Muscle layer of colon (tissue), 2 donors: Measurements from ENCODE around the gene NPFF.

Experiments used
- H3K27ac ChIP-seq: one replicate; pipeline ENCODE4 v1.7.0; 2013; ENCODE audit warnings: low read depth, mild to moderate bottlenecking, low read length, moderate library complexity
- H3K27me3 ChIP-seq, 2 donors: one replicate each; pipeline ENCODE4 v1.7.0; 2013; ENCODE audit warnings: low read length in 2 of 2, mild to moderate bottlenecking in 2 of 2; ENCODE audit not compliant: insufficient read depth in 2 of 2, control insufficient read depth in 1 of 2
- H3K36me3 ChIP-seq: one replicate; pipeline ENCODE4 v1.7.0; 2013; ENCODE audit warnings: mild to moderate bottlenecking, low read length; ENCODE audit not compliant: insufficient read depth
- H3K4me1 ChIP-seq: one replicate; pipeline ENCODE4 v1.7.0; 2013; ENCODE audit warnings: mild to moderate bottlenecking, low read length; ENCODE audit not compliant: insufficient read depth
- H3K4me3 ChIP-seq, 2 donors: one replicate each; pipeline ENCODE4 v1.7.0; 2013; ENCODE audit warnings: low read length in 2 of 2, low read depth in 1 of 2, mild to moderate bottlenecking in 1 of 2, moderate library complexity in 1 of 2
- H3K9ac ChIP-seq: one replicate; pipeline ENCODE4 v1.7.0; 2013; ENCODE audit warnings: low read length
- H3K9me3 ChIP-seq: one replicate; pipeline ENCODE4 v1.7.0; 2013; ENCODE audit warnings: mild to moderate bottlenecking, low read length
- donor health status: abdominal sarcoma.
- donor health status: Adenocarcinoma of cecum.

The NPFF gene

GRCh38 chr12:53510181-53510812, 3.0 kb upstream of the NPFF start:
- no peak overlapping the region for H3K27ac ChIP-seq
- H3K27me3 ChIP-seq = no peaks in the 10 kb centered on the region
- no peak overlapping the region for H3K4me3 ChIP-seq
- H3K9ac ChIP-seq = no peak overlapping the region
- H3K4me1 ChIP-seq = peaks cover 7% of the 10 kb centered on the region
- peaks cover 67% of the 10 kb centered on the region for H3K36me3 ChIP-seq
- H3K9me3 ChIP-seq = no peaks in the 10 kb centered on the region

GRCh38 chr12:53508534-53509170, 1.4 kb upstream of the NPFF start:
- Histone ChIP-seq H3K9ac (no peak overlapping the region), H3K4me1 (peaks cover 7% of the 10 kb centered on the region), H3K4me3 (no peak overlapping the region), H3K9me3 (no peaks in the 10 kb centered on the region), H3K27me3 (no peaks in the 10 kb centered on the region), H3K27ac (no peak overlapping the region), H3K36me3 (peaks cover 56% of the 10 kb centered on the region)

- Histone ChIP-seq H3K27me3 (no peaks in the 10 kb centered on the region), H3K36me3 (peaks cover 45% of the 10 kb centered on the region), H3K4me1 (peaks cover 8% of the 10 kb centered on the region), H3K27ac (no peak overlapping the region), H3K9me3 (no peaks in the 10 kb centered on the region), H3K4me3 (no peak overlapping the region), H3K9ac (no peak overlapping the region)
Measured at GRCh38 chr12:53507603-53507885, 260 bp upstream of the NPFF start.

GRCh38 chr12:53506450-53506785, 866 bp downstream of the NPFF start:
- no peak overlapping the region for H3K9ac ChIP-seq
- no peaks in the 10 kb centered on the region for H3K27me3 ChIP-seq
- peaks cover 19% of the 10 kb centered on the region for H3K4me1 ChIP-seq
- no peaks in the 10 kb centered on the region for H3K9me3 ChIP-seq
- peaks cover 33% of the 10 kb centered on the region for H3K36me3 ChIP-seq
- no peak overlapping the region for H3K4me3 ChIP-seq
- no peak overlapping the region for H3K27ac ChIP-seq

- no peak overlapping the region for H3K4me3 ChIP-seq
- no peaks in the 10 kb centered on the region for H3K9me3 ChIP-seq
- peaks cover 19% of the 10 kb centered on the region for H3K4me1 ChIP-seq
- no peaks in the 10 kb centered on the region for H3K27me3 ChIP-seq
- H3K27ac ChIP-seq = no peak overlapping the region
- H3K9ac ChIP-seq = no peak overlapping the region
- peaks cover 30% of the 10 kb centered on the region for H3K36me3 ChIP-seq
Measured at GRCh38 chr12:53505555-53506449, 1.5 kb downstream of the NPFF start.

- Histone ChIP-seq H3K9me3 (no peaks in the 10 kb centered on the region), H3K4me3 (no peak overlapping the region), H3K4me1 (peaks cover 22% of the 10 kb centered on the region), H3K9ac (no peak overlapping the region), H3K36me3 (peaks cover 24% of the 10 kb centered on the region), H3K27me3 (no peaks in the 10 kb centered on the region), H3K27ac (no peak overlapping the region)
Measured at GRCh38 chr12:53505086-53505485, 2.2 kb downstream of the NPFF start.

GRCh38 chr12:53504004-53504920, 3.0 kb downstream of the NPFF start:
- no peak overlapping the region for H3K4me3 ChIP-seq
- H3K27ac ChIP-seq = no peak overlapping the region
- H3K4me1 ChIP-seq = peaks cover 27% of the 10 kb centered on the region
- no peaks in the 10 kb centered on the region for H3K9me3 ChIP-seq
- peaks cover 24% of the 10 kb centered on the region for H3K36me3 ChIP-seq
- H3K27me3 ChIP-seq = no peaks in the 10 kb centered on the region
- H3K9ac ChIP-seq = no peak overlapping the region

- Histone ChIP-seq H3K27me3 (no peaks in the 10 kb centered on the region), H3K36me3 (peaks cover 24% of the 10 kb centered on the region), H3K9me3 (no peaks in the 10 kb centered on the region), H3K4me3 (no peak overlapping the region), H3K9ac (no peak overlapping the region), H3K4me1 (peaks cover 28% of the 10 kb centered on the region), H3K27ac (no peak overlapping the region)
Measured at GRCh38 chr12:53502983-53503728, 4.1 kb downstream of the NPFF start.

GRCh38 chr12:53502331-53502730, 5.0 kb downstream of the NPFF start:
- Histone ChIP-seq H3K27me3 (no peaks in the 10 kb centered on the region), H3K9ac (no peak overlapping the region), H3K9me3 (no peaks in the 10 kb centered on the region), H3K4me1 (peaks cover 28% of the 10 kb centered on the region), H3K4me3 (peak overlapping the region in 1 of 2 donors; percentile 63), H3K27ac (no peak overlapping the region), H3K36me3 (peaks cover 19% of the 10 kb centered on the region)

- no peaks in the 10 kb centered on the region for H3K9me3 ChIP-seq
- peaks cover 28% of the 10 kb centered on the region for H3K4me1 ChIP-seq
- peaks cover 13% of the 10 kb centered on the region for H3K36me3 ChIP-seq
- H3K27me3 ChIP-seq = no peaks in the 10 kb centered on the region
- no peak overlapping the region for H3K9ac ChIP-seq
- H3K4me3 ChIP-seq = peak overlapping the region; percentile 48 to 63
- peak overlapping the region; percentile 98 for H3K27ac ChIP-seq
Measured at GRCh38 chr12:53501615-53502181, 5.6 kb downstream of the NPFF start.
